Endothelial cell of umbilical vein (primary cell): ENCODE measurements around the gene TYR. TPM values are rescaled to one million over a fixed set of nuclear protein-coding genes. Genes with fewer than 3 reads are reported as not detected.

Experiments used
- Bru-seq: library from RNA; stranded (reverse); fragments of 400-500 nt; gene quantifications from one replicate; lab custom pipeline; 2021; lab: Mats Ljungman, UMichigan
- BruChase-seq, 2 experiments: library from RNA; stranded (reverse); fragments of 400-500 nt; gene quantifications; one replicate each; lab custom pipeline; 2021; lab: Mats Ljungman, UMichigan
- BruUV-seq: library from RNA; stranded (reverse); fragments of 400-500 nt; replicated peaks from 2 replicates; lab custom pipeline; 2021; lab: Mats Ljungman, UMichigan
- CTCF ChIA-PET: fragments of 300-600, 350-600 bp; sonication (Branson Sonifier 250); formaldehyde crosslinking; loops from one replicate; lab custom pipeline; 2021; ENCODE audit warnings: antibody characterized with exemption, inconsistent platforms; lab: Charles Lee
- POLR2A ChIA-PET: fragments of 300-600, 350-600 bp; sonication (Branson Sonifier 250); formaldehyde crosslinking; loops from one replicate; lab custom pipeline; 2021; ENCODE audit warnings: antibody characterized with exemption, inconsistent platforms; lab: Charles Lee
- DNase-seq: peaks from one replicate; pipeline ENCODE4 v3.0.0-alpha.2; 2011; ENCODE audit warnings: low read depth, low spot score
- FAIRE-seq: peaks from 2 replicates; lab custom pipeline; 2011; peaks lifted over from hg19 to GRCh38; lab: Jason Lieb, UNC
- H2AFZ ChIP-seq: 2 replicates; pipeline ENCODE4 v1.6.0; 2012; ENCODE audit warnings: low read depth, low read length, control low read depth, inconsistent platforms
- H3K27ac ChIP-seq: 2 replicates; pipeline ENCODE4 v1.5.1; 2011; ENCODE audit warnings: low read depth, mild to moderate bottlenecking, control low read depth, low read length, moderate library complexity; ENCODE audit not compliant: insufficient read depth
- H3K27me3 ChIP-seq, 2 experiments: 2 replicates each; pipeline versions ENCODE4 v1.6.0 to v1.6.1; 2011; ENCODE audit warnings: low read length in 2 of 2, mixed read lengths in 1 of 2; ENCODE audit not compliant: control insufficient read depth in 2 of 2, insufficient read depth in 2 of 2
- H3K36me3 ChIP-seq, 2 experiments: 2 replicates in 1 of 2; 3 replicates in 1 of 2; pipeline ENCODE4 v1.5.1; 2011; ENCODE audit warnings: low read length in 2 of 2, mild to moderate bottlenecking in 1 of 2, moderate library complexity in 1 of 2; ENCODE audit not compliant: control insufficient read depth in 2 of 2, insufficient read depth in 2 of 2; ENCODE audit errors: extremely low read depth in 1 of 2
- H3K4me1 ChIP-seq: 3 replicates; pipeline ENCODE4 v1.5.1; 2011; ENCODE audit warnings: mild to moderate bottlenecking, low read length; ENCODE audit not compliant: control insufficient read depth, insufficient read depth; ENCODE audit errors: extremely low read depth
- H3K4me2 ChIP-seq: 2 replicates; pipeline ENCODE4 v1.6.1; 2011; ENCODE audit warnings: low read length, control low read depth, mixed read lengths; ENCODE audit not compliant: insufficient read depth
- H3K4me3 ChIP-seq, 3 experiments: fragments of 200-600 bp in 1 of 3; sonication (generic), shearing (Covaris generic) in 1 of 3; replicated peaks in 1 of 3; 2 replicates each; pipeline ENCODE4 v1.5.1; 2011 to 2016; ENCODE audit warnings: control low read depth in 3 of 3, low read length in 3 of 3, mild to moderate bottlenecking in 2 of 3, inconsistent platforms in 1 of 3, low read depth in 1 of 3, moderate library complexity in 1 of 3; ENCODE audit not compliant: insufficient read depth in 1 of 3
- H3K79me2 ChIP-seq: 2 replicates; pipeline ENCODE4 v1.6.0; 2012; ENCODE audit warnings: low read length, inconsistent platforms; ENCODE audit not compliant: control insufficient read depth, insufficient read depth
- H3K9ac ChIP-seq: replicated peaks from 2 replicates; pipeline ENCODE3; 2011; ENCODE audit warnings: low read length, control low read depth; ENCODE audit not compliant: insufficient read depth; ENCODE audit errors: extremely low read depth
- H3K9me1 ChIP-seq: replicated peaks from 3 replicates; pipeline ENCODE4 v1.6.0; 2011; ENCODE audit warnings: mild to moderate bottlenecking, low read length; ENCODE audit not compliant: control insufficient read depth, insufficient read depth; ENCODE audit errors: extremely low read depth
- H3K9me3 ChIP-seq: replicated peaks from 2 replicates; pipeline ENCODE4 v1.5.1; 2012; ENCODE audit warnings: low read length, inconsistent platforms; ENCODE audit not compliant: control insufficient read depth, insufficient read depth
- H4K20me1 ChIP-seq: replicated peaks from 2 replicates; pipeline ENCODE3; 2011; ENCODE audit warnings: mild to moderate bottlenecking, low read length; ENCODE audit not compliant: control insufficient read depth, insufficient read depth; ENCODE audit errors: extremely low read depth
- CTCF ChIP-seq, 2 donors: IDR thresholded peaks; 1 replicate in 1 of 2; 2 replicates in 1 of 2; pipeline ENCODE4 v1.5.1; 2011; ENCODE audit warnings: low read length in 2 of 2, mild to moderate bottlenecking in 2 of 2, moderate library complexity in 2 of 2, control low read depth in 1 of 2, inconsistent platforms in 1 of 2, low read depth in 1 of 2; ENCODE audit not compliant: insufficient read depth in 1 of 2; ENCODE audit errors: extremely low read depth in 1 of 2
- EZH2 ChIP-seq: IDR thresholded peaks from 2 replicates; pipeline ENCODE4 v1.6.1; 2012; ENCODE audit warnings: borderline replicate concordance, low read depth, mild to moderate bottlenecking, moderate library complexity, low read length, inconsistent platforms; ENCODE audit not compliant: severe bottlenecking
- FOS ChIP-seq: IDR thresholded peaks from 2 replicates; pipeline ENCODE4 v1.6.1; 2011; ENCODE audit warnings: mild to moderate bottlenecking, low read length, moderate library complexity, borderline replicate concordance; ENCODE audit not compliant: insufficient read depth
- GATA2 ChIP-seq: IDR thresholded peaks from 2 replicates; pipeline ENCODE4 v1.7.0; 2011; ENCODE audit warnings: low read depth, mild to moderate bottlenecking, moderate library complexity, mixed read lengths, low read length; ENCODE audit not compliant: insufficient read length, insufficient read depth
- JUN ChIP-seq: IDR thresholded peaks from 2 replicates; pipeline ENCODE4 v1.6.1; 2011; ENCODE audit warnings: borderline replicate concordance, low read depth; ENCODE audit not compliant: insufficient read length, insufficient read depth
- MAX ChIP-seq: IDR thresholded peaks from 2 replicates; pipeline ENCODE4 v1.6.1; 2011; ENCODE audit not compliant: insufficient read depth, insufficient read length
- MYC ChIP-seq: IDR thresholded peaks from one replicate; pipeline ENCODE4 v1.6.1; 2011; ENCODE audit warnings: mild to moderate bottlenecking, low read depth, low read length
- POLR2A ChIP-seq: IDR thresholded peaks from 2 replicates; pipeline ENCODE4 v1.6.1; 2012; ENCODE audit warnings: low read depth, mild to moderate bottlenecking, control low read depth, low read length
- POLR2AphosphoS5 ChIP-seq: IDR thresholded peaks from 2 replicates; pipeline ENCODE4 v1.6.1; 2012; ENCODE audit warnings: low read depth, mild to moderate bottlenecking, control low read depth, low read length, moderate library complexity; ENCODE audit not compliant: insufficient read depth
- dilution Hi-C: fragments of 300-500 bp; cut with MboI; formaldehyde crosslinking; loops from one replicate; pipeline ENCODE4 v1.15.0; 2019; ENCODE audit warnings: low sequenced_read_pairs; ENCODE audit not compliant: extremely low pct_ligation_motif_present
- intact Hi-C: fragments of 100-400 bp; cut with micrococcal nuclease; formaldehyde crosslinking; loops from one replicate; pipeline ENCODE4 v1.10.0; 2022
- long read RNA-seq: library from polyadenylated mRNA; stranded (forward); transcript quantifications from one replicate; pipeline ENCODE4 v2.0.0, GENCODE V29; 2021
- polyA minus RNA-seq, 3 experiments: library from RNA; depleted of rRNA, polyadenylated mRNA; stranded (reverse); fragments of >200 nt; gene quantifications; 1 replicate in 1 of 3; 2 replicates in 2 of 3; pipeline ENCODE4 v1.2.3, GENCODE V29; 2011
- polyA plus RNA-seq, 4 experiments: library from polyadenylated mRNA; depleted of rRNA in 3 of 4; stranded (reverse) in 3 of 4; unstranded in 1 of 4; fragments of >200 nt; gene quantifications; 2 replicates each; pipeline versions ENCODE4 v1.2.1 to v1.2.3, GENCODE V29; 2011 to 2012; ENCODE audit warnings: missing spikeins in 1 of 4
- total RNA-seq: library from RNA; stranded (reverse); gene quantifications from 2 replicates; pipeline ENCODE4 v1.2.3, GENCODE V29; 2021

TYR gene
- not detected in 2 replicates for total RNA-seq
- not detected in 2 replicates for polyA plus RNA-seq
- polyA plus RNA-seq (2011; cell fraction: cytosol; rRNA removed) = not detected in 2 replicates
- polyA plus RNA-seq (2011; cell fraction: nucleus; rRNA removed) = not detected in 2 replicates
- polyA plus RNA-seq (2012) = not detected in 2 replicates
- 0.13 TPM in 1 of 2 replicates, not detected in the other for polyA minus RNA-seq
- not detected for polyA minus RNA-seq (2011; cell fraction: cytosol; rRNA and poly(A)+ RNA removed)
- polyA minus RNA-seq (2011; cell fraction: nucleus; rRNA and poly(A)+ RNA removed) = not detected in 2 replicates
- not detected for Bru-seq, nascent RNA
- BruChase-seq, experiment 1, labeled RNA remaining after a 6-hour chase = not detected
- percentile 0 among the genes with signal in this experiment for BruChase-seq, experiment 2, labeled RNA remaining after a 2-hour chase
- long read RNA-seq, partial matches to known transcripts = 0 of 2 reads
- long read RNA-seq, other reads (novel, unspliced or antisense) = 2 of 2 reads

DNA sequence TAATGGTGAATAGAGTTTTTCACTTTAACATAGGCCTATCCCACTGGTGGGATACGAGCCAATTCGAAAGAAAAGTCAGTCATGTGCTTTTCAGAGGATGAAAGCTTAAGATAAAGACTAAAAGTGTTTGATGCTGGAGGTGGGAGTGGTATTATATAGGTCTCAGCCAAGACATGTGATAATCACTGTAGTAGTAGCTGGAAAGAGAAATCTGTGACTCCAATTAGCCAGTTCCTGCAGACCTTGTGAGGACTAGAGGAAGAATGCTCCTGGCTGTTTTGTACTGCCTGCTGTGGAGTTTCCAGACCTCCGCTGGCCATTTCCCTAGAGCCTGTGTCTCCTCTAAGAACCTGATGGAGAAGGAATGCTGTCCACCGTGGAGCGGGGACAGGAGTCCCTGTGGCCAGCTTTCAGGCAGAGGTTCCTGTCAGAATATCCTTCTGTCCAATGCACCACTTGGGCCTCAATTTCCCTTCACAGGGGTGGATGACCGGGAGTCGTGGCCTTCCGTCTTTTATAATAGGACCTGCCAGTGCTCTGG is at the start of gene TYR:
TSS of gene TYR (plus strand) at position 185 of the 541 bp plus-strand sequence. CDS start at position 264, 79 bp downstream.
- no peaks in the 10 kb centered on the region for H3K9me3 ChIP-seq

More for the DNA sequence above, at the start of gene TYR:
- intact Hi-C loops (no loop called here), dilution Hi-C loops (no loop called here)
- DNase-seq (no peak), FAIRE-seq (no peak)
- no peaks in the 10 kb centered on the region for H3K27me3 ChIP-seq
- no peaks in the 10 kb centered on the region for H4K20me1 ChIP-seq
- H3K4me1 ChIP-seq = no peaks in the 10 kb centered on the region
- no peaks in the 10 kb centered on the region for H3K79me2 ChIP-seq
- no peak for TF ChIP-seq FOS
- TF ChIP-seq POLR2A = no peak
- TF ChIP-seq MAX = no peak
- TF ChIP-seq CTCF (IDR thresholded peaks at IDR 0.05; ENCODE audit: extremely low read depth in 1 of 2, insufficient read depth in 1 of 2, low read depth in 1 of 2, low read length in 2 of 2) = no peak
- TF ChIP-seq EZH2 = no peak
- TF ChIP-seq GATA2 = no peak
- TF ChIP-seq POLR2AphosphoS5 = no peak
- no peak for TF ChIP-seq MYC
- TF ChIP-seq JUN = no peak
- no peak within 1 kb of the TSS for H3K4me2 ChIP-seq
- no peak within 1 kb of the TSS for H3K9ac ChIP-seq
- no peak within 1 kb of the TSS for H3K27ac ChIP-seq
- no peaks in the 10 kb centered on the region for H3K9me1 ChIP-seq
- ChIA-PET CTCF (no interaction called here), POLR2A (no interaction called here)
- H2AFZ ChIP-seq = no peak within 1 kb of the TSS
- no peak within 1 kb of the TSS for H3K4me3 ChIP-seq
- no peaks in the 10 kb centered on the region for H3K36me3 ChIP-seq
- no TSS peak for BruUV-seq
